GM21367 (cell line): ENCODE results near the gene POU4F1.

Experiments used
- ATAC-seq: cut with Tn5 transposase; IDR thresholded peaks from one replicate; pipeline ENCODE4 v1.9.1; 2021; ENCODE audit not compliant: unreplicated experiment

POU4F1 gene

DNA sequence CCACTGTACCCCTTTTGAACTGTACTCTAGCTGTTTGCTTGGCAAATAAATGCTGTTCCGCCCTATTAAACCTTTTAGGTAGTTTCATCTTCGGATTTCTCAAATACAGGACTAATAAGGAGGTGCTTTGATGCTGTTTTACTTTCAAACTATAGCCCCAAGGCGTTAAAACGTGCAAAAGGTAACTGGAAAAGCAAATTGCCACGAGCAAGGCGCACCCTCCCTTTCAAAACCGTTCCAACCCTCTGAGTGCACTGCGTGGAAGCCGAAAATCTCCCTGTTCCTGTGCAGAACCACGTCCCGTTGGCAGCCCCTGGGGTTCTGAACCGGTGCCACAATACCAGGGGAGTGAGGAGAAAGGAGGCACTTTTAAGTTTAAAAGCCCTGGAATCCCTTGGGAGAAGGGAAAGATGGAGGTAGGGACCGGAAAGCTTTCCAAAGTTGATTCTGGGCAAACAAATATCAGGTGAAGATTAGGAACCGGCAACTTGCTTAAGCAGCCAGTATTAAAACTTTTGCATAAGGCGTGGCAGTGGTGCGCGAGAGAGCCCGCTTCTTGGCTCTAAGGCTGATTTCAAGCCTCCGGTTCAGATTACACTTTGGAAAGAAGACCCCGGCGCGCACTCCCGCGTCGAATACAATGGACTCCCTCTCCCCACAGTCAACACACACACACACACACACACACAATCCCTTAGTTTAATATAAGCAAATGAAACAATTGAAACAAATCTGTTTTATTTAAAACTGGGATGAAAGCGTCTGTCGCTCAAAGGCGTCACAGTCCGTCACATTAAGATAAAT lies 9.5 kb downstream of the POU4F1 start:
- ATAC-seq = no peak

GRCh38 chr13:78593129-78593528 lies 10.2 kb downstream of the POU4F1 start:
- ATAC-seq = no peak

GRCh38 chr13:78592584-78592983 lies 10.8 kb downstream of the POU4F1 start:
- ATAC-seq = no peak

- no peak for ATAC-seq
Measured at GRCh38 chr13:78589206-78589605, 14.1 kb downstream of the POU4F1 start.

- ATAC-seq = no peak
Measured at GRCh38 chr13:78587395-78587794, 16.0 kb downstream of the POU4F1 start.

DNA sequence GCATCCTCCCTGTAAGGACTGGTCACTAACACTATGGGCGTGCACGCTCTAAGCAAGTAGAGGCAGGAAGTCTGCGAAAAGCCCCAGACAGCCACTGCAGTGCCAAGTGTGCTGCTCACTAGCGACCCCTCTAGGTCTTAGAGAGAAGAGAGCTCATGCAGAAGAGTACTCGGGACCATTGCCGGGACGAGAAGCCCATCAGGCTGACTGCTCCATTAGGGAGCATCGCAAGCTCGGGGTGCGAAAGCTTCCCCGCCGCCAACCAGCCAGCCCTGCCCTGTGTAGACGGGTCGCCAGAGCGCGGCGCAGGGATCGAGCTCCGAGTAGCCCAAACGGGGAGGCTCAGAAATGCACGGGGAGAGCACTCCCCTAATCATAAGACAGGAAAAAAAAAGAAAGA lies 16.6 kb downstream of the POU4F1 start:
- no peak for ATAC-seq

DNA sequence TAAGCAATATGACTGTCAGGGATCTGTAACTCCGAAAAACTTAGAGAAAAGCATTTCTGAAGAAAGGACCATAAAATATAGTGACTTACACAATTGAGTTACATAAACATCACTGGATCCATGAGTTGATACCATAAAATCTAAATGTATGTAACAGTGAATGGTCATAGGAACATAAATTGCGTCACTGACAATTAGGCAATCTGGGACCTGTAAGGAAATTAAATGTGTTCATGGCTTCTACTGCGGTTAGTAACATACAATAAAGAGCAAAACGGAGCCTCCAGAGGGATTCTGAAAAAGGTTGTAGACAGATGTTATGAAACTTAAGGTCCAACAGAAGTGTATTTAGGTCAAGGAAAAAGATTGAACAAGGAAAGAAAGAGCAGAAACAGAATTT lies 27.1 kb downstream of the POU4F1 start:
- ATAC-seq = no peak

- no peak for ATAC-seq
Measured at GRCh38 chr13:78572459-78572858, 30.9 kb downstream of the POU4F1 start.

- ATAC-seq = no peak
Measured at GRCh38 chr13:78569029-78569428, 34.3 kb downstream of the POU4F1 start.

GRCh38 chr13:78566631-78567030 lies 36.7 kb downstream of the POU4F1 start:
- ATAC-seq = no peak

DNA sequence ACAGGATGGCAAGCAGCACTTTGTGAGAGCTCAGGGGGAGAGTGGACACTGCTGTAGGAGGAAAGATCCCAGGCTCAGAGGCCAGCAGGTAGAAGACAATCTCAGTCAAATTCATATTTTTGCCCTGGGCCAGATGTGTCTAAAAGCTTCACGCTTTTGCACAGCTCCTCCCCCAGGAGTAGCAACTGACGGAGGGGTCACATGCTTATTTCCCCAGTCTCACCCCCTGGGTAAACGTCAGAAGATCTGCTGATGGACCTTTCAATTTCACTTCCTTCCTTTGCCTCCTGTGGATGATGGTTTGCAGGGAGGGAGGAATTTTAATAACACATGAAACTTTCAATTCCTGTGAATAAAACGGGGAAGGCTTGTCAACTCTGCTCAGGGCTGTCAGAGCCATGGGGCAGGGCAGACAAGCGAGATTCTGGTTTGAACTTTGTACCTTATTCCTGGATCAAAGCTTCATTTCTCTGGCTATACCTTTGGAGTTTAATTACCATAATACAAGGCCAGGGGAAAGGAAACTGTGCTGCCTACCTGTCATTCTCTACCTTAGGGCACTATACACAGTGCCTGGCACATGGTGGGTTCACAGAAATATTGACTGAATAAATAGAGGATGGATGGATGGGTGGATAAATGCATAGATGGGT lies 41.0 kb downstream of the POU4F1 start:
- no peak for ATAC-seq
